Prostate gland (tissue), 2 donors: ENCODE data around the gene APOF. TPM values are rescaled to one million over a fixed set of nuclear protein-coding genes. Genes with fewer than 3 reads are reported as not detected.
"Not testable (repeated sequence)": the region's sequence is repeated elsewhere in the genome, so short reads cannot be mapped to it uniquely, and the experiment has no call there.

ENCODE experiments used
- DNase-seq: peaks from one replicate; pipeline ENCODE4 v3.0.0-alpha.2; 2019; ENCODE audit warnings: low spot score
- H3K27ac ChIP-seq, 2 donors: fragments of 200-600 bp; sonication (generic); 2 replicates each; pipeline ENCODE4 v1.5.1; 2017 to 2019
- H3K27me3 ChIP-seq: fragments of 200-600 bp; sonication (generic); replicated peaks from 2 replicates; pipeline ENCODE4 v1.5.1; 2019; ENCODE audit not compliant: insufficient read depth
- H3K36me3 ChIP-seq, 2 donors: fragments of 200-600 bp; sonication (generic); 1 replicate in 1 of 2; 2 replicates in 1 of 2; pipeline versions ENCODE4 v1.5.1 to v1.8.1; 2017 to 2019
- H3K4me1 ChIP-seq: fragments of 200-600 bp; sonication (generic); replicated peaks from 2 replicates; pipeline ENCODE4 v1.5.1; 2019
- H3K4me3 ChIP-seq, 2 donors: fragments of 200-600 bp; sonication (generic); 2 replicates each; pipeline ENCODE4 v1.5.1; 2017 to 2019
- H3K9me3 ChIP-seq: fragments of 200-600 bp; sonication (generic); 2 replicates; pipeline ENCODE4 v1.5.1; 2017
- CTCF ChIP-seq, 4 experiments: fragments of 200-600 bp in 2 of 4; fragments of 450-650 bp in 2 of 4; sonication (generic) in 2 of 4; IDR thresholded peaks; 1 replicate in 3 of 4; 2 replicates in 1 of 4; pipeline ENCODE4 v1.5.1; 2016 to 2019; ENCODE audit warnings: antibody characterized with exemption in 4 of 4, mild to moderate bottlenecking in 2 of 4, moderate library complexity in 2 of 4
- POLR2A ChIP-seq: fragments of 450-650 bp; IDR thresholded peaks from one replicate; pipeline ENCODE4 v1.6.1; 2016; ENCODE audit warnings: antibody characterized with exemption, mild to moderate bottlenecking
- POLR2AphosphoS5 ChIP-seq: sonication (generic); formaldehyde crosslinking; IDR thresholded peaks from one replicate; pipeline ENCODE4 v1.6.1; 2017; ENCODE audit warnings: antibody characterized with exemption
- WGBS: methylation state at CpG from one replicate; pipeline ENCODE4 v1.1.5; 2018; 5-methylcytosine and 5-hydroxymethylcytosine counted together
- intact Hi-C: fragments of 100-400 bp; cut with DNase I; formaldehyde crosslinking; loops from one replicate; pipeline ENCODE4 v1.14.2; 2022
- total RNA-seq, 2 donors: library from RNA; depleted of rRNA; stranded (reverse); fragments of >200 nt; gene quantifications; one replicate each; pipeline ENCODE4 v1.1.0, GENCODE V29; 2016

APOF gene
- total RNA-seq, 2 donors from 2014 or later, result 0.62 to 1.1 TPM

DNA sequence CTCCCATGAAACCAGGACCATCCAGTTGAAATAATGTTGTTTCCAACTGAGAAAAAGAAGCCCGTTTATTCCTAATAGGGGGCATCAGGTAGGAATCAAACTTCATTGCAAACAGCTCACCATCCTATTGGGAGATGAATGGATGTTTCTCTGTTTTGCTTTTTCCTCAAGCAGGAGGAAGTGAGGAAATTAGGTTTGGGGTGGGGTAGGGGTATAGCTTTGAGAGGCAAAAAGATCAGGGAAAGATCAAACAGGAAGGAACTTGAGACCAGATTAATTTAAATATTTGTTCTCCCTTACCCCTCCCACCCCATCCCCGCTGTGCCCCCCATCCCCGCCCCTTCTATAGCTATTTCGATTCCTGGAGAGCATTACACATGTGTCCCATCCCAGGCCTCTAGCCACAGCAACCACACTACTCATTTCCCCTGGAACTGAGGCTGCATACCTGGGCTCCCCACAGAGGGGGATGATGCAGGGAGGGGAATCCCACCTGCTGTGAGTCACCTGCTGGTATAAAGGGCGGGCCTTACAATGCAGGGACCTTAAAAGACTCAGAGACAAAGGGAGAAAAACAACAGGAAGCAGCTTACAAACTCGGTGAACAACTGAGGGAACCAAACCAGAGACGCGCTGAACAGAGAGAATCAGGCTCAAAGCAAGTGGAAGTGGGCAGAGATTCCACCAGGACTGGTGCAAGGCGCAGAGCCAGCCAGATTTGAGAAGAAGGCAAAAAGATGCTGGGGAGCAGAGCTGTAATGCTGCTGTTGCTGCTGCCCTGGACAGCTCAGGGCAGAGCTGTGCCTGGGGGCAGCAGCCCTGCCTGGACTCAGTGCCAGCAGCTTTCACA is 24.1 kb downstream of the APOF start, which contains the start of gene IL23A:
Gene IL23A, plus strand, starts transcription at position 577 of the 850 bp plus-strand sequence. Its CDS starts 161 bp downstream, at position 738.
- peaks cover 3 to 5% of the 10 kb centered on the region in 2 donors for H3K36me3 ChIP-seq
- H3K27ac ChIP-seq, result no peak within 1 kb of the TSS
- H3K4me3 ChIP-seq, result no peak within 1 kb of the TSS
- H3K27me3 ChIP-seq, result no peaks in the 10 kb centered on the region
- intact Hi-C loops, result no loop called here
- WGBS, result 31% methylated on average over 9 of the region's 9 CpGs
- H3K4me1 ChIP-seq, result no peaks in the 10 kb centered on the region
- H3K9me3 ChIP-seq, result no peaks in the 10 kb centered on the region
- no peak for DNase-seq
- TF ChIP-seq CTCF (IDR thresholded peaks at IDR 0.05) (no peak), POLR2A (peak; percentile 12), POLR2AphosphoS5 (no peak)

GRCh38 chr12:56337753-56338251 is 24.9 kb downstream of the APOF start:
- no peaks in the 10 kb centered on the region for H3K4me1 ChIP-seq

DNA sequence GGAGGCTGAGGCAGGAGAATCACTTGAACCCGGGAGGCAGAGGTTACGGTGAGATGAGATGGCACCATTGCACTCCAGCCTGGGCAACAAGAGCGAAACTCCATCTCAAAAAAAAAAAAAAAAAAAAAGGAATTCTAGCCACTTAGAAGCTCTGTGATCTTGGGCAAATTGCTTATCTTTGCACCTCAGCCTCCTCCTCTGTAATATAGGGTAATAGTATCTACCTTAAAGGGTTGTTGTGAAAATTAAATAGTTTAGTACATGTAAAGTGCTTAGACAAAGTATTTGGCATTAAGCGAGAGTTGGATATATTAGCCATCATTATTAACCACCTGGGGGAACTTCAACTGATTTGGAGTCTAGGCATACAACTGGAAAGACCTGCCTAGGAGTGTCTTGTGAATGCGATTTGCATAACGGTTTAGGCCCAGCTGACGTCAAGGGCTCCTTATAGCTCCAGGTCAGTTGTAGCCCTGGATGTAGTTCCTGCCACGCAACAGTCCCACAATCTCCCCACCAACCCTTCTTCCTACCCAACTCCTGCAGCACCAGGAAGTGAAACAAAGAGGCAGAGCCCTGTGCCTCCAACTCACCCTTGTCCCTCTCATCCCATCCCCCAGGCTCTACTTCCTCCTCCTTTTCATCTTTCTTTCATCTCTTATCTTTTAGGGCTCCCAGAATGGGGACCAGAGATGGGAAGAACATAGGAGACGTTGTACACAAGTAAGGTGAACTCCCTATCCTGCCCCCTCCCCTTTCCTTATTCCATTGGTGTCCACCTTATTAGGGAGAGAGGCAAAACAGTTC is 26.1 kb downstream of the APOF start:
- Histone ChIP-seq H3K27ac (no peak overlapping the region), H3K4me1 (no peaks in the 10 kb centered on the region), H3K4me3 (no peak overlapping the region), H3K27me3 (no peaks in the 10 kb centered on the region), H3K36me3 (no peaks in the 10 kb centered on the region), H3K9me3 (no peaks in the 10 kb centered on the region)
- intact Hi-C loops, result no loop called here
- no peak for DNase-seq
- WGBS, result 76% methylated on average over 9 of the region's 9 CpGs
- TF ChIP-seq CTCF (IDR thresholded peaks at IDR 0.05) (no peak), POLR2A (no peak), POLR2AphosphoS5 (no peak)

More at GRCh38 chr12:56337753-56338251, 24.9 kb downstream of the APOF start:
- Histone ChIP-seq H3K27ac (no peak overlapping the region), H3K36me3 (peaks cover 0 to 1% of the 10 kb centered on the region in 2 donors), H3K9me3 (no peaks in the 10 kb centered on the region), H3K27me3 (no peaks in the 10 kb centered on the region), H3K4me3 (no peak overlapping the region)
- DNase-seq, result no peak
- intact Hi-C loops, result no loop called here
- TF ChIP-seq CTCF (IDR thresholded peaks at IDR 0.05), result no peak
- no peak for TF ChIP-seq POLR2AphosphoS5
- no peak for TF ChIP-seq POLR2A
- WGBS, result 86% methylated on average over 8 of the region's 8 CpGs

GRCh38 chr12:56335527-56335926 is 27.1 kb downstream of the APOF start:
- H3K27me3 ChIP-seq, H3K4me3 ChIP-seq, DNase-seq, intact Hi-C loops, H3K27ac ChIP-seq, H3K9me3 ChIP-seq, H3K4me1 ChIP-seq, H3K36me3 ChIP-seq: not testable (repeated sequence)
- WGBS, result 96% methylated on average over 8 of the region's 8 CpGs

DNA sequence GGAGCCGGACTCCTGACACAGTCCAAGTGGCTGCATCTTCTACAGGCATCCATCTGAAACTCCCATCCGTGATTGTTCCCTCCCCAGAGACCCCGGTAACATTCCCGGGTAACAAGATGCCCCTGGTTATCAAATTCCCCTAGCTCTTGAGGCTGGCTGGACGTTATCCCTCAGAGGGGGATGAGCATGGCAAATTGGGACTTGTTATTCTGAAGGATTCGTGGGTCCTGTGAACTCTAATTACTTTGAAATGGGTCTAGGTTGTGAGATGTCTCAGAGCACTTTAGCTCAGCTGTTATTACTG is 28.2 kb downstream of the APOF start:
- H3K36me3 ChIP-seq, result no peaks in the 10 kb centered on the region
- intact Hi-C loops, result no loop called here
- no peaks in the 10 kb centered on the region for H3K9me3 ChIP-seq
- 4% methylated on average over 6 of the region's 6 CpGs for WGBS
- peak overlapping the region; percentile 88 to 89 for H3K27ac ChIP-seq
- DNase-seq, result no peak
- no peaks in the 10 kb centered on the region for H3K27me3 ChIP-seq
- TF ChIP-seq CTCF (IDR thresholded peaks at IDR 0.05) (no peak), POLR2A (no peak), POLR2AphosphoS5 (no peak)
- H3K4me3 ChIP-seq, result peak overlapping the region; percentile 46 to 53
- H3K4me1 ChIP-seq, result no peaks in the 10 kb centered on the region
